WTC11 (cell line): Measurements from ENCODE around the gene RAC3. TPM values are rescaled to one million over a fixed set of nuclear protein-coding genes. Genes with fewer than 3 reads are reported as not detected.
A peak's percentile ranks its signal among the peaks of the same experiment; 100 is the strongest.

Experiments used
- ATAC-seq: fragments of 200-7000 bp; cut with Tn5 transposase; 2 replicates; pipeline ENCODE4 v1.10.0; 2021; ENCODE audit warnings: mild to moderate bottlenecking, moderate library complexity
- CTCF ChIA-PET: fragments of 300-600 bp; sonication (Branson Sonifier 250); formaldehyde crosslinking; loops from one replicate; lab custom pipeline; 2021; ENCODE audit warnings: antibody characterized with exemption; lab: Charles Lee
- POLR2A ChIA-PET: fragments of 350-600 bp; sonication (Branson Sonifier 250); formaldehyde crosslinking; loops from one replicate; lab custom pipeline; 2021; ENCODE audit warnings: antibody characterized with exemption; lab: Charles Lee
- DNase-seq: peaks from one replicate; pipeline ENCODE4 v3.0.0; 2021; ENCODE audit warnings: low spot score
- H3K27ac Mint-ChIP-seq: 2 replicates; pipeline ENCODE4 v1.8.0; 2021; ENCODE audit warnings: mixed read lengths
- H3K27me3 Mint-ChIP-seq: 2 replicates; pipeline ENCODE4 v1.8.0; 2021; ENCODE audit warnings: low read depth, mild to moderate bottlenecking, moderate library complexity, mixed read lengths
- H3K36me3 Mint-ChIP-seq: 2 replicates; pipeline ENCODE4 v1.8.0; 2021; ENCODE audit warnings: mixed read lengths
- H3K4me1 Mint-ChIP-seq: 2 replicates; pipeline ENCODE4 v1.8.0; 2022; ENCODE audit warnings: mixed read lengths
- H3K4me3 Mint-ChIP-seq: 2 replicates; pipeline ENCODE4 v1.8.0; 2021; ENCODE audit warnings: mild to moderate bottlenecking, moderate library complexity, mixed read lengths
- H3K9me3 Mint-ChIP-seq: 2 replicates; pipeline ENCODE4 v1.8.0; 2021; ENCODE audit warnings: mixed read lengths
- ATF1 ChIP-seq: sonication (generic); formaldehyde crosslinking; IDR thresholded peaks from 2 replicates; pipeline ENCODE4 v1.8.1; 2023; ENCODE audit warnings: mild to moderate bottlenecking, moderate library complexity, missing genetic modification reagents
- CBFB ChIP-seq: sonication (generic); formaldehyde crosslinking; IDR thresholded peaks from 2 replicates; pipeline ENCODE4 v1.8.1; 2022; ENCODE audit warnings: mild to moderate bottlenecking, low read depth, missing genetic modification reagents
- FOXP1 ChIP-seq: sonication (generic); formaldehyde crosslinking; IDR thresholded peaks from 2 replicates; pipeline ENCODE4 v1.8.0; 2022; ENCODE audit warnings: missing genetic modification reagents, mild to moderate bottlenecking, moderate library complexity, borderline replicate concordance
- MXD4 ChIP-seq: fragments of 250-450 bp; sonication (Bioruptor Pico); IDR thresholded peaks from 2 replicates; pipeline ENCODE4 v1.8.0; 2021; ENCODE audit warnings: mild to moderate bottlenecking, moderate library complexity, borderline replicate concordance
- MYBL2 ChIP-seq: sonication (generic); formaldehyde crosslinking; IDR thresholded peaks from 2 replicates; pipeline ENCODE4 v1.8.1; 2023; ENCODE audit warnings: mild to moderate bottlenecking, moderate library complexity, missing genetic modification reagents
- NFATC4 ChIP-seq: fragments of 250-450 bp; sonication (Bioruptor Pico); IDR thresholded peaks from 2 replicates; pipeline ENCODE4 v1.9.0; 2021; ENCODE audit warnings: mild to moderate bottlenecking
- NFYB ChIP-seq: sonication (generic); formaldehyde crosslinking; conservative IDR thresholded peaks from 2 replicates; pipeline ENCODE4 v1.8.0; 2022; ENCODE audit warnings: low read depth, missing genetic modification reagents
- ZNF263 ChIP-seq: sonication (generic); formaldehyde crosslinking; IDR thresholded peaks from 2 replicates; pipeline ENCODE4 v1.8.1; 2022; ENCODE audit warnings: low read depth, mild to moderate bottlenecking, moderate library complexity, missing genetic modification reagents
- ZNF317 ChIP-seq: sonication (generic); formaldehyde crosslinking; IDR thresholded peaks from 2 replicates; pipeline ENCODE4 v1.8.1; 2023; ENCODE audit warnings: low read depth, mild to moderate bottlenecking, moderate library complexity, missing genetic modification reagents, borderline replicate concordance
- ZNF671 ChIP-seq: fragments of 250-450 bp; sonication (Bioruptor Pico); IDR thresholded peaks from 2 replicates; pipeline ENCODE4 v1.8.0; 2021; ENCODE audit warnings: mild to moderate bottlenecking
- total RNA-seq: library from RNA; stranded (reverse); gene quantifications from 3 replicates; pipeline ENCODE4 v1.2.3, GENCODE V29; 2021
- TF ChIP-seq, protein P1 (sequence below): fragments of 250-450 bp; sonication (Bioruptor Pico); IDR thresholded peaks from 2 replicates; pipeline ENCODE4 v1.9.0; 2021; ENCODE audit warnings: mild to moderate bottlenecking, borderline replicate concordance
- TF ChIP-seq, protein P2 (sequence below): fragments of 200-600 bp; IDR thresholded peaks from 2 replicates; pipeline ENCODE4 v1.8.0; 2022; ENCODE audit warnings: antibody characterized with exemption
- TF ChIP-seq, protein P3 (sequence below): sonication (generic); formaldehyde crosslinking; IDR thresholded peaks from 2 replicates; pipeline ENCODE4 v1.8.0; 2023; ENCODE audit warnings: mild to moderate bottlenecking, missing genetic modification reagents

Gene RAC3
- total RNA-seq, 1 experiment from 2014 or later, result 163 TPM

DNA sequence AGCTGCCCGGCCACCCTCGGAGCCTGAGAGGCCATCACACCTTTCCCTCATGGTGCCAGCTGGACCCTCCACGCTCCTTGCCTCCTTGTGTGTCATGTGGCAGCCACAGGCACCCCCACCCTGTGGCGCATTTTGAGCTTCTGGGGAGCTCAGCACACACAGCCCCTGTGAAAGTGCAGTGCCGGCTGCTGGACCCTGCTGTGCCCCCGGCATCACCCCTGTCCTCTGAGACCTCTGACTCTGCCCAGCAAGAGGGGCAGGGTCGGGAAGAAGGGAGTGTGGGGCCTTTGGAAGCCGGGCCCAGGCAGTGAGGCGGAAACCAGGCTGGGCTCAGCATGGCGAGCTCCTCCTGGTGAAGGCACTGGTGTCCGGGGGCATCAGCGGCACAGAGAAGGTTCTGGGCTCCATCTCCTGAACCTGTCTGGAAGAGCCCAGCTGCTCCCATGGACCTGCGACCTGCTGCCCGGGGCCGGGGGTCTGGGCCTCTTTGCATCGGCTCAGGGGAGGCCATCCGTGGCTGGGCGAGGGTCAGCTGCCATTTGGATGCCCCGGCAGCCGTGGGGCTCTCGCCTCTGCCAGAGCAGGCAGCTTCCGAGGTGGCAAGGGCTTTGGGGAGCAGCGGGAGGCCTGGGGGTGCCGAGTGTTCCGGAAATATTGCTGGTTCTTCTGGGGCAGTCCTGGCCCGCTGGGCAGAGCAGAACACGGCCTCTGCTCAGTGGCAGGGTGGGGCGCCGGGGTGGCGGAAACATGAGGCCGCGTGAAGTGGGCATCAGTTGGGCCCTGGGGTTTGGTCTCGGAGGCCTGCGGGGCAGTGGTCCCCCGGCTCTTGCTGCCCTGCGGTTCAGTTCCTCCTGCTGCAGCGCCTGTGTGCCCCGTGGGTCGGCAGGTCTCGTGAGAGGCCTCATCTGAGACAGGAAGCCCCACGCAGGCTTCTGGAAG, 26.7 kb upstream of the RAC3 start (continued):
- TF ChIP-seq, protein P1, sequence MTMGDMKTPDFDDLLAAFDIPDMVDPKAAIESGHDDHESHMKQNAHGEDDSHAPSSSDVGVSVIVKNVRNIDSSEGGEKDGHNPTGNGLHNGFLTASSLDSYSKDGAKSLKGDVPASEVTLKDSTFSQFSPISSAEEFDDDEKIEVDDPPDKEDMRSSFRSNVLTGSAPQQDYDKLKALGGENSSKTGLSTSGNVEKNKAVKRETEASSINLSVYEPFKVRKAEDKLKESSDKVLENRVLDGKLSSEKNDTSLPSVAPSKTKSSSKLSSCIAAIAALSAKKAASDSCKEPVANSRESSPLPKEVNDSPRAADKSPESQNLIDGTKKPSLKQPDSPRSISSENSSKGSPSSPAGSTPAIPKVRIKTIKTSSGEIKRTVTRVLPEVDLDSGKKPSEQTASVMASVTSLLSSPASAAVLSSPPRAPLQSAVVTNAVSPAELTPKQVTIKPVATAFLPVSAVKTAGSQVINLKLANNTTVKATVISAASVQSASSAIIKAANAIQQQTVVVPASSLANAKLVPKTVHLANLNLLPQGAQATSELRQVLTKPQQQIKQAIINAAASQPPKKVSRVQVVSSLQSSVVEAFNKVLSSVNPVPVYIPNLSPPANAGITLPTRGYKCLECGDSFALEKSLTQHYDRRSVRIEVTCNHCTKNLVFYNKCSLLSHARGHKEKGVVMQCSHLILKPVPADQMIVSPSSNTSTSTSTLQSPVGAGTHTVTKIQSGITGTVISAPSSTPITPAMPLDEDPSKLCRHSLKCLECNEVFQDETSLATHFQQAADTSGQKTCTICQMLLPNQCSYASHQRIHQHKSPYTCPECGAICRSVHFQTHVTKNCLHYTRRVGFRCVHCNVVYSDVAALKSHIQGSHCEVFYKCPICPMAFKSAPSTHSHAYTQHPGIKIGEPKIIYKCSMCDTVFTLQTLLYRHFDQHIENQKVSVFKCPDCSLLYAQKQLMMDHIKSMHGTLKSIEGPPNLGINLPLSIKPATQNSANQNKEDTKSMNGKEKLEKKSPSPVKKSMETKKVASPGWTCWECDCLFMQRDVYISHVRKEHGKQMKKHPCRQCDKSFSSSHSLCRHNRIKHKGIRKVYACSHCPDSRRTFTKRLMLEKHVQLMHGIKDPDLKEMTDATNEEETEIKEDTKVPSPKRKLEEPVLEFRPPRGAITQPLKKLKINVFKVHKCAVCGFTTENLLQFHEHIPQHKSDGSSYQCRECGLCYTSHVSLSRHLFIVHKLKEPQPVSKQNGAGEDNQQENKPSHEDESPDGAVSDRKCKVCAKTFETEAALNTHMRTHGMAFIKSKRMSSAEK (CRISPR knock-in tag), result no peak

DNA sequence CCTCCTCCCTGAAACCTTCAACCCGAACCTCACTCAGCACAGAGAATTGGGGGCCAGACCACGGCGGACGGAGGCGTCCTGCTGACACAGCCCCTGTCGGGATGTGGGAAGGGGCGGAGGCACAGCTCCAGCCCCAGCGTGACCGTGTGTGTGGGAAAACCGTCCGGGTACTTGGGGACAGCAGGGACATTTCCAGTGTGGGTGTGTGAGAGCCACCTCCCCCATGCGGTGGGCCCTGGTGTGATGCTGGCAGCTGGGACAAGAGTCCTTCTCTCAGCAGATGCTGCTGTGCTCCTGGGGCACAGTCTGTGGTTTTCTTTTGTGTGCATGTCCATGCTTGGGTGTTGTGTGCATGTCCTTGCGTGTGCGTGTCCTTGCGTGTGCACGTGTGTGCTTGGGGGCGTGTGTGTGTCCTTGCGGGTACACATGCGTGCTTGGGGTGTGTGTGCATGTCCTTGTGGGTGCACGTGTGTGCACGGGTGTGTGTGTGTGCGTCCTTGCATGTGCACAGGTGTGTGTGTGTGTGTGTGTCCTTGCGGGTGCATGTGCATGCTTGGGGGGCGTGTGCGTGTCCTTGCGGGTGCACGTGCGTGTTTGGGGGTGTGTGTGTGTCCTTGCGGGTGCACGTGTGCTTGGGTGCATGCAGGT, 25.7 kb upstream of the RAC3 start:
- Mint-ChIP-seq H3K4me1 (no peaks in the 10 kb centered on the region), H3K27me3 (no peaks in the 10 kb centered on the region), H3K27ac (peak overlapping the region; percentile 79), H3K36me3 (no peaks in the 10 kb centered on the region), H3K9me3 (no peaks in the 10 kb centered on the region), H3K4me3 (no peak overlapping the region)
- DNase-seq (no peak), ATAC-seq (no peak)
- CTCF ChIA-PET, result interaction anchor here (1.3 to 2.6 kb wide), 3 partner anchors 10 to 231 kb away, joined by 3 to 12 read pairs (median 5); no protein-coding TSS in a partner anchor
- TF ChIP-seq NFYB (CRISPR knock-in tag), result no peak
- no peak for TF ChIP-seq ZNF317
- no peak for TF ChIP-seq FOXP1
- TF ChIP-seq ATF1 (CRISPR knock-in tag), result no peak
- TF ChIP-seq, protein P2, sequence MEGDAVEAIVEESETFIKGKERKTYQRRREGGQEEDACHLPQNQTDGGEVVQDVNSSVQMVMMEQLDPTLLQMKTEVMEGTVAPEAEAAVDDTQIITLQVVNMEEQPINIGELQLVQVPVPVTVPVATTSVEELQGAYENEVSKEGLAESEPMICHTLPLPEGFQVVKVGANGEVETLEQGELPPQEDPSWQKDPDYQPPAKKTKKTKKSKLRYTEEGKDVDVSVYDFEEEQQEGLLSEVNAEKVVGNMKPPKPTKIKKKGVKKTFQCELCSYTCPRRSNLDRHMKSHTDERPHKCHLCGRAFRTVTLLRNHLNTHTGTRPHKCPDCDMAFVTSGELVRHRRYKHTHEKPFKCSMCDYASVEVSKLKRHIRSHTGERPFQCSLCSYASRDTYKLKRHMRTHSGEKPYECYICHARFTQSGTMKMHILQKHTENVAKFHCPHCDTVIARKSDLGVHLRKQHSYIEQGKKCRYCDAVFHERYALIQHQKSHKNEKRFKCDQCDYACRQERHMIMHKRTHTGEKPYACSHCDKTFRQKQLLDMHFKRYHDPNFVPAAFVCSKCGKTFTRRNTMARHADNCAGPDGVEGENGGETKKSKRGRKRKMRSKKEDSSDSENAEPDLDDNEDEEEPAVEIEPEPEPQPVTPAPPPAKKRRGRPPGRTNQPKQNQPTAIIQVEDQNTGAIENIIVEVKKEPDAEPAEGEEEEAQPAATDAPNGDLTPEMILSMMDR, result no peak
- TF ChIP-seq ZNF671 (CRISPR knock-in tag), result no peak
- no peak for TF ChIP-seq MYBL2 (CRISPR knock-in tag)
- TF ChIP-seq, protein P3, sequence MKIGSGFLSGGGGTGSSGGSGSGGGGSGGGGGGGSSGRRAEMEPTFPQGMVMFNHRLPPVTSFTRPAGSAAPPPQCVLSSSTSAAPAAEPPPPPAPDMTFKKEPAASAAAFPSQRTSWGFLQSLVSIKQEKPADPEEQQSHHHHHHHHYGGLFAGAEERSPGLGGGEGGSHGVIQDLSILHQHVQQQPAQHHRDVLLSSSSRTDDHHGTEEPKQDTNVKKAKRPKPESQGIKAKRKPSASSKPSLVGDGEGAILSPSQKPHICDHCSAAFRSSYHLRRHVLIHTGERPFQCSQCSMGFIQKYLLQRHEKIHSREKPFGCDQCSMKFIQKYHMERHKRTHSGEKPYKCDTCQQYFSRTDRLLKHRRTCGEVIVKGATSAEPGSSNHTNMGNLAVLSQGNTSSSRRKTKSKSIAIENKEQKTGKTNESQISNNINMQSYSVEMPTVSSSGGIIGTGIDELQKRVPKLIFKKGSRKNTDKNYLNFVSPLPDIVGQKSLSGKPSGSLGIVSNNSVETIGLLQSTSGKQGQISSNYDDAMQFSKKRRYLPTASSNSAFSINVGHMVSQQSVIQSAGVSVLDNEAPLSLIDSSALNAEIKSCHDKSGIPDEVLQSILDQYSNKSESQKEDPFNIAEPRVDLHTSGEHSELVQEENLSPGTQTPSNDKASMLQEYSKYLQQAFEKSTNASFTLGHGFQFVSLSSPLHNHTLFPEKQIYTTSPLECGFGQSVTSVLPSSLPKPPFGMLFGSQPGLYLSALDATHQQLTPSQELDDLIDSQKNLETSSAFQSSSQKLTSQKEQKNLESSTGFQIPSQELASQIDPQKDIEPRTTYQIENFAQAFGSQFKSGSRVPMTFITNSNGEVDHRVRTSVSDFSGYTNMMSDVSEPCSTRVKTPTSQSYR, result no peak
- no peak for TF ChIP-seq CBFB (CRISPR knock-in tag)
- no peak for TF ChIP-seq ZNF263 (CRISPR knock-in tag)
- no peak for TF ChIP-seq NFATC4 (CRISPR knock-in tag)
- TF ChIP-seq MXD4 (CRISPR knock-in tag), result no peak
- POLR2A ChIA-PET, result no interaction called here
